CD4-positive, alpha-beta T cell treated with Interleukin-6 at 100 ng/mL for 8 hours (primary cell): ENCODE results near the gene DNAH8.
"Not testable (repeated sequence)": the region's sequence is repeated elsewhere in the genome, so short reads cannot be mapped to it uniquely, and the experiment has no call there.

Source experiments
- DNase-seq: peaks from one replicate; pipeline ENCODE4 v3.0.0-alpha.2; 2020; ENCODE audit warnings: mixed read lengths, low spot score

Gene DNAH8

DNA sequence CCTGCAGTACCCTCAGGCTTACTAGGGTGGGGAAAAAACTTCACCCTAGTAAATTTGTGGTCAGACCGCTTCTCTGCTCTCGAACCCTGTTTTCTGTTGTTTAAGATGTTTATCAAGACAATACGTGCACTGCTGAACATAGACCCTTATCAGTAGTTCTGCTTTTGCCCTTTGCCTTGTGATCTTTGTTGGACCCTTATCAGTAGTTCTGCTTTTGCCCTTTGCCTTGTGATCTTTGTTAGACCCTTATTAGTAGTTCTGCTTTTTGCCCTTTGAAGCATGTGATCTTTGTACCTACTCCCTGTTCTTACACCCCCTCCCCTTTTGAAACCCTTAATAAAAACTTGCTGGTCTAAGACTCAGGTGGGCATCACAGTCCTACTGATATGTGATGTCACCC lies 15.4 kb upstream of the DNAH8 start:
- not testable (repeated sequence) for DNase-seq

DNA sequence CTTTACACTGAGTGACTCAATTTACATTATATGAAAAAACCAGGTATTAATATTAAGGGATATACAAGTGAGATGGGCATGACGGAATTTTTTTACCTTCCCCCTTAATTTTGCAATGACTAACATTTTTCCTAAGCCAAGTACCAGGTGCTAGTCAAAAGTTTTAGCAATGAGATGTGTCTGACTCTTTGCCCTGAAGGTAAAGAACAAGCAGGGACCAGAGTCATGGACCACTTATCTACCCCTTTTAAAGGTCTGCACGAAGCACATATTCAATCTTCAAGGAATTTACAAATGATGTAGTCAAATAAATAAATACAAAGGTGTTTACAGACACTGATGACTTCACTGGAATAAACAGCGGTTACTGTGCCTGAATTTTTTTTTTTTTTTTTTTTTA lies 13.6 kb upstream of the DNAH8 start:
- no peak for DNase-seq

DNA sequence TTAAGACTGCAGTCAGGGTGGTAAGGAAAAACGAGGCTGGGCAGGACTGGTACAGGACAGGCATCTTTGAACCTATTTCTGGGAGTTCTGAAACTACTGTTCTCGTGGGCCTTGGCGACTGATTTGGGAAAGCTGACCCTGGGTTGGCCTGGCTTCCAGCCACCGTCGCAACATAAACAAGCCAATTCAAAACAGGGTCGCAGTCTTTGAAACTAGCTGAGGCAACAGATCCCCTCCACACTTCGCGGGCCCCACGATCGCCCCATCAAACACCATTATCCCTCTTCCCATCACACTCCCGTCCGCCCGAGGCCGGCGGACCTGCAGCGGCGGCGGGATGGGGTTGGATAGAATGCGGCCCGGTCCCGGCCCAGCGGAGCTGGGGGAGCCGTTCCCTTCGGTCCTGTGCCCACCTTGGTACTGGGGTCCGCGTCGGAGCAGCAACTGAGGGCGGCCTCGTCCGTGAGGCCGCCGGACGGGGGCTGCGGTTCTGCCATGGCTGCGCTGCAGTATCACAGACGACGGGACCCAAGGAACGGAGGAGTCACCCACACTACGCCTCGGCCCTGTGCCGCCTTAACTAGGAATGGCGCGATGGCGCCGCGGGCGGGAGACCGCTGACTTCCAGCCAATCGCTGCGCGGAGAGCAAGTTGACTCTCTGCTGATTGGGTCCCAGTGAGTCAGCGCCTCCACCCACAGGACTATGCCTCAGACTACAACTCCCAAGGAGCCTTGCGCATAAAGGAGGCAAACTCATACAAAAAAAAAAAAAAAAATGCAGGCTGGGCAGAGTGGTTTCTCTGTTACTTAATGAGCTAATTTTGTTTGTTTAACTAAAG lies 12.3 kb upstream of the DNAH8 start, which contains the start of gene GLO1:
Gene GLO1, minus strand, starts transcription at position 588 of the 840 bp plus-strand sequence. Its CDS starts 91 bp downstream, at position 497.
- peak; percentile 96 for DNase-seq

DNA sequence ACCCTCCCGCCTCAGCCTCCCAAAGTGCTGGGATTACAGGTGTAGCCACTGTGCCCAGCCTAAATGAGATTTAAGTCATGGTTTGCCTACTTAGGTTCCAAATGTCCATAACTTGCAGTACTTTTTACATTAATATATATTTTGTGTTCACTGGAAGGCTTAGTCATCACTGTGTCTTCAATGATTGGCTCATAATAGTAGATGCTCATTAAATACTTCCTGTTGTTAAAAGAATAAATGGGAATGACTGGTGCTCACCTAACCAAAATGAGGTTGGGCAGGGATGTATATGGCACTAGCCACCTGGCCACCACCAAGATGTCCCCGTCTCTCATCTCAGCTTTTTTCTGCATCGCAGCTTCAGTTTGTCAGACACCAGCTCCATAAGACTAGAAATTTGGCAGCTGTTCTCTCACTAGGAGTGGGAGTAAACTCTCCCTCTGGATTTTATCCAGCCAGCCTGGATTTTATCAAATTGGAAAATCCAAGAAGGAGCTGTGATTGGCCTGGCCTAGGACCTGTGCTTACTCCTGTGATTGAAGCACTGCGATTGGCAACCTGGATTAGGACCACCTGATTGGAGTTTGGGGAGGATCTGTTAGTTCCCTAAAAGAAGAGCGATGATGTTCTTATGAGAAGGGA lies 11.0 kb upstream of the DNAH8 start:
- DNase-seq = no peak

DNA sequence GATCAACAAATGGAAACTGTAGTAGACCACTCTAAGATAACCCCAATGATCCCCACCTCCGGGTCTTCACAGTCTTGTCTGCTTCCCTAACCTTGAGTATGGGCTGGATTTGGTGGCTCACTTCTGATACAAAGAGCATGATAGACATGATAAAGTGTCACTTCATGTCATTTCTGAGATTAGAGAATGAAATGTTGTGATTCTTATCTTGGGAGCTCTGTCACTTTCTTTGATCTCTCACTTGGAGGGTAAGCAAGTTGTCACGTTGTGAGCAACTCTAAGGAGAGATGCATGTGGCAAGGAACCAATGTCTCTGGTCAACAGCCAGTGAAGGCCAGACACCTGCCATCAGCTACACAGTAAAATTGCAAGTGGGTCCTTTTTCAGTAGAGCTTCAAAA lies 9.2 kb upstream of the DNAH8 start:
- no peak for DNase-seq

DNA sequence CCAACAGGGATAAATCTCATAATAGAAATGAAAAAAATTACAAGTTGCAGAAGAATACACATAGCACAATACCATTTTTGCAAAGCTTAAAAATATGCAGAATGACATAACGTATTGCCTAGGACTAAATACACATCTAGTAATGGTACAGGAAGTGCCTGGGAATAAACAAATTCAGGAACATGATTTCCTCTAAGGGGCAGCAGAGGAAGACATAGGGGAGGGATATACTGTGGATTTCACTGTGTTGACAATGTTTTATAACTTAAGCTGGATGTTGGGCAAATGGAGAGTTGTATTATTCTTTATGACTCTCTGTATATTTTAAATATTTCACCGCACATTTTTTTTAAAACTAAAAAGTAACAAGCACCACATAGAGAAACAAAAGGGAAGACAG lies 6.6 kb upstream of the DNAH8 start:
- no peak for DNase-seq

DNA sequence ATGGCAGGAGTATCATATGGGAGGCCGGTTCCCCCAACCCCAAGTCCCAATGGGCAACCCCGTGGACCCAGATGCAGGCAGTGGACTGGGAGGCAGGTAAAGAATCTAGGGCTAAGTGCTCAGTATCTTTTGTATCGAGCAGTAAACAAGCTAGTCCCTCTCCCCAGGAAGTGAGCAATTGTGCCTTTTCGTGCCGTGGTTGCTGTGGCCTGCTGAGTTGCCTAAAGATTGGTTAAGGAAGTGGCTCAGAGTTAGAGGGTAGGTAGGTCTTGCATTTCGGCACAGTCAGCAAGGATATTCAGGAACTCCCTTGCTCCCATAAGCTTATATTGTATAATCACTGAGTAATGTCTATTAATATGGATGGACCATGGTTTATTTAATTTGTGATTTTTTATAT lies 1.3 kb upstream of the DNAH8 start:
- DNase-seq = peak; percentile 71

DNA sequence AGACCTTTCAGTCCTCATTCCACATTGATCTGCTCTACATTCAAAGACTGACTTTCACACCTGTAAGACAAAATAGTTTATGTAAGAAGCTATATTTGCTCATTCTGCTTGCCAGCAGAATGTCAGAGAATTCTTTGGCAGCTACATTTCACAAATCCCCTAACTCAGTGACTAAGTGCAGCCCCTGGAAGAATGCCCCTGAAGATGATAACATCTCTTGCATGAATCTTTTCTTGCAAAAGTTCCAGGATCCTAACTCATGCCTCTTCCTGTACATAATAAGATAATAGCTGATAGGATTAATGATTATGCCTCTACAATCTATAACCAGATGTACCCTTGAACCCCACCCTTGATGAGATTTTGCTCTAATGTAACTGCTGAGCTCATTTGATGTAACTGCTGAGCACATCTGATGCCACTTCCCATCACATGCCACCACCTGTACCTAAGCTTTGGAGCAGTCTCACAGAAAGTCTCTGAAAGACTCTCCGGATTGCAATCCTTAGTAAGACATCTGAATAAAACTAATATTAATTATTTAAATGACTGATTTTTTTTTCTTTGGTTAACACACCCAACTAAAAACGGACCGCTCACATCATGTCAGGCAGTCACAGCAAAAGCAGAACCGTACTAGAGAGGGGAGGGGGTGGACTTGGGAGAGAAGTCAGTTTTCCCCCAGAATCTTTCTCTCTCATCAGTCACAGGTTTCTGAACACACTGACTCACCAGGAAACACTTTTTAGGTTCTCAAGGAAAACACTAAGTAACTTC lies 684 bp upstream of the DNAH8 start:
- no peak for DNase-seq

DNA sequence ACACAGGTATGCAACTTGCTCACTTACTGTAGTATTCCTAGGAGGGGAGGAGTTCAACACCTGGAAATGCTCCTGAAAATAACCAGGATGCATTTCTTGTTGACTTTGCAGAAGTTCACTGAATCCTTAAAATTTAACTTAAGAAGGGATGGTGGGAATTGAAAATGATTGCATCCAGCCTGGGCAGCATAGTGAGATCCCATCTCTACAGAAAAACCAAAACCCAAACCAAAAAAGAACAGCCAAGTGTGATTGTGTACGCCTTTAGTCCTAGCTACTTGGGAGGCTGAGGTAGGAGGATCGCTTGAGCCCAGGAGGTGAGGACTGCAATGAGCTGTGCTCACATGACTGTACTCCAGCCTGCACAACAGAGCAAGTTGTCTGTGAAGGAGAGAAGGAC lies 1.7 kb downstream of the DNAH8 start:
- no peak for DNase-seq

DNA sequence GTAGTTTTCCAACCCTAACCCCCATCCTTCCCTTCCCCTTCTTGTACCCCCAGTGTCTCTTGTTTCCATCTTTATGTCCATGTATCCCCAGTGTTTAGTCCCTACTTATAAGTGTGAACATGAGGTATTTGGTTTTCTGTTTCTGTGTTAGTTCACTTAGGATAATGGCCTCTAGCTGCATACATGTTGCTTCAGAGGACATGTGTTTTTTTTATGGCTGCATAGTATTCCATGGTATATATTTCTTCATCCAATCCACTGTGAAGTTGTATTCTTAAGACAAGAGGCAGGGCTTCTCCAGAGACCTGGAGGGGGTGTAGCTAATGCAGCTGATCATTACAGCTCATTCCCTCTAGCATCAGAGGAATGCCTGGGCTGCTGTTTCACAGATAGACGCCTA lies 4.2 kb downstream of the DNAH8 start:
- DNase-seq = no peak

DNA sequence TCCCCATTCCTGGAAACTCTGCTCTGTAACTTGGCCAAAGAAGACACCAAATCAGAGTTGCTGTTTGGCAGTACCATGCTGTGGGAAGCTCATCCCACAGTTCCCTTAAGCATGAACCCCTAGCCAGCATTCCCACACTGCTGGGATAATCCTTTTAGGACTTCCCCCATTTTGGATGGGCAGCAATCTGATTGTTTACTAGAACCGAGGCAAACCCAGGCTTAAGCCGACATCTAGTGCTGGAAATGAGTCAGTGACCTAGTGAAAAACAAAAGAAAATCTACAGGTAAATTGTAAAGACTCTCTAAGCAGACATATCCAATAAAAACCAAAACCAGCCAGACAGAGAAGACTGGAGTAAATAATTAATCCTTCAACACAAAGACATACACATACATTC lies 5.2 kb downstream of the DNAH8 start:
- no peak for DNase-seq

DNA sequence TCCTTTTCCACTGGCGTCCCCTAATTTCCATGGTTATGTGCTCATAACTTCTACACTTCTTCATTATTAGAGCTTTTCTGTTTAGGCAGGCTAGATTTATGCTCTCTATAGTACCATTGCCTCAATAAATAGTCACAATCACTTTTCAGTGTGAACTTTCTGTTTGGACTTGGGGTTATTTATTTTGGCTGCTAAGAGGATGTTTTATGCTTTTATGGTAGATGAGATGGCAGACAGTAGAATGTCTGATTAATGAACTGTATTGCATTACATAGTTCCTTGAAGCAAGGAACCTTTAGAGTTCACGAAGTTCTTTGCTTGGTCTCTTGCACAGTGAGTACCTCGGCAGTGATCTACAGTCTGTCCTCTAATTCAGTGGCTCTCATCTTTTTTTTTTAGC lies 6.9 kb downstream of the DNAH8 start:
- no peak for DNase-seq

DNA sequence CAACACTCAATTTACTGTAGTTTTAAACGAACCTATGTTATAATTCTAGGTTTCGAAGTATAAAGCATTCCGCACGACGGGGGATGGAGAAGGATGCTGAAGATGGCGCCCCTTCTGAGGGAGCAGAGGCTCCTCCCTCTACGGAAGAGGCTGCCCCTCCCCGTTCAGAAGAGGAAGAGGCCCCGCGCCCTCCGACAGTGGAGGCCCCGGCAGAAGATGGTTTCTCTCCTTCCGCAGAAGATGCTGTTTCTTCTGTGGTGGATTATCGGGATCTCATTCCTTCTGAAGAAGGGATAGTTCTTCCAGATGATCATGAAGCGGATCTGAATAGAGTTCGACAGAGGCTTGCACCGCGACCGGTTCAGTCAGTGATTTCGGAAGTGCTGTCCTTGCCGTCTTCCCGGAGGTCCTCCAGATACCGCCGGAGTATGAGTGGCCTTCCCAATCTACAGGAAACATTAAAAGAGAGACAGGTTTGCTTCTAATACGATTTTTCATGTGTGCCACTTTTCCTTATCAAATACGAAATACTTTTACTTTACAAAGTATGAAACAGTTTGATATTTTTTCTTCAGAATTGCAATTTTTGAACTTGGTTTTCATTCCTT lies 7.7 kb downstream of the DNAH8 start:
- no peak for DNase-seq

DNA sequence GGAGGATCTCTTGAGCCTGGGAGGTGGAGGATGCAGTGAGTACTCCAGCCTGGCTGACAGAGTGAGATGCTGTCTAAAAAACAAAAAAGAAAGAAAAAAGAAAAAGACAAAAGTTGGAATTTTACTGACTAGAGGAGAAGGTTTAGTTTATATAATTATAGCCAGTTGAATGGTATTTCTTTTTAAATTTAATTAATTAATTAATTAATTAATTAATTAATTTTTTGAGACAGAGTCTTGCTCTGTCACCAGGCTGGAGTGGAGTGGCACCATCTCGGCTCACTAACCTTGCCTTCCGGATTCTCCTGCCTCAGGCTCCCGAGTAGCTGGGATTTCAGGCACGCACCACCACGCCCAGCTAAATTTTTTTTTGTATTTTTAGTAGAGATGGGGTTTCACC lies 8.7 kb downstream of the DNAH8 start:
- DNase-seq = no peak

DNA sequence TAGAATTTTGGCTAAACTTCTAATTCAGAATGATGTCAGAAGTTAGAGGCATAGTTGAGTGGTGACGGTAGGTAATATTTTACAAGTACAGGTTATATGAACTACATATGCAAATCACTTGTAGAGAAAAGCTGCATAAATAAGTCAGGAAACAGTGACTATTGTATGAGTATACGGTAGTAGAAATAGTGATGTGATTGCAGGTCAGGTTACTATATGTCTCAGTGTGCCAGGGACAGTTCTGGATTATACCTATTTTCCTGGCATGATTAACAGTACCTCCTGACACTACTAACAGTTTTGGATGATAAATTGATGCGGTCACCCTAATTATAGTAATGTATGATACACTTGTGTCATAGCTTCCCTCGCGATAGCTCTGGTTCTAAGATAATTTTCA lies 9.2 kb downstream of the DNAH8 start:
- no peak for DNase-seq

DNA sequence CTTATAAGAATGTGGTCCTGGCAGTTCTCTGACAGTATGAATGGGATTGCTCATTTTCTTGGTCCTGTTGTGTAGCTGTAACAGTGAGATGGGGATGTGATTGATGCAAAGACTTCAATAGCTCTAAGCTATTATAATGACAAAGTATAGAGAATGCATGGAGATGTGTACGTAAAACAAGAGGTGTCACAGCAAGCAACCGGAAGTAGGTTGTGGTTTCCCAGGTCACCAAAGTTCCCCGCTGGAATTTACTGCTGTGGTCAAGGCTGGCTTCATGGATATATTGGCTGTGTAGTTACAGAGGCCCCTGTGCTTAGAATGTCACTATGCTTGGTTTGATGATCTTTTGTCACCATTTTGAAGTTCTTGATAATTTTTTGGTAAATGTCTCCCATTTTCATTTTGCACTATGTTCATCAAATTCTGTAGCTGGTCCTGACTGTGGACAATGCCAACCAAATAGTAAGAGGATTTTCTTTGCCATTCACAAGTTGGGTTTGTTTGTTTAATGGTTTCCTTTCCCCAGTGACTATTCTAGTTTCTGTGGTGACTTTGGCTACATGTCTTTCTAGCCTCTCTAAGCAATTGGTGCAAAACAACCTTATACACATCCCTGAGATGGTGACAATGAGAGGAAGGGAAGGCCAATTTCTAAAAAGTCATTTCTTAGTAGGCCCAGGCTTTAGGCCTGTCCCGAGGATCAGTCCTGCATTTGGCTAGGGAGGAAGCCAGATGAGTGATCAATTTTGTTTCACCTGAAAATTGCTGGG lies 10.5 kb downstream of the DNAH8 start:
- DNase-seq = no peak

DNA sequence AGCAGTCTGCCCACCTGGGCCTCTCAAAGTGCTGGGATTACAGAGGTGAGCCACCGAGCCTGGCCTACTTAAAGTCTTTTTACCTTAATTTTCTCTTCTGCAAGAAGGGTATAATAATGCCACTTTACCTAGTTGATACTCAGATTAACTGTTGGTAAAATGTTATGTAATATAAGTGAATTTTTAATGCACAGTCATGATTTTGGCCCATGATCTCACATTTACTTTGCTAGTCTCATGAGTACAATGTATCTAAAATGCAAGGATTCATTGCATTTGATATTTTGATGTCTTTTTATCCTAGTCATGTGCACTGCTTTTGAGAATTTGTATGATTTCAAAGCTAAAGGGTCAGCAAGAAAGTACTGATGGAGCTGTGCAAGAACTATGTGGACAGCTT lies 13.1 kb downstream of the DNAH8 start:
- DNase-seq = no peak

DNA sequence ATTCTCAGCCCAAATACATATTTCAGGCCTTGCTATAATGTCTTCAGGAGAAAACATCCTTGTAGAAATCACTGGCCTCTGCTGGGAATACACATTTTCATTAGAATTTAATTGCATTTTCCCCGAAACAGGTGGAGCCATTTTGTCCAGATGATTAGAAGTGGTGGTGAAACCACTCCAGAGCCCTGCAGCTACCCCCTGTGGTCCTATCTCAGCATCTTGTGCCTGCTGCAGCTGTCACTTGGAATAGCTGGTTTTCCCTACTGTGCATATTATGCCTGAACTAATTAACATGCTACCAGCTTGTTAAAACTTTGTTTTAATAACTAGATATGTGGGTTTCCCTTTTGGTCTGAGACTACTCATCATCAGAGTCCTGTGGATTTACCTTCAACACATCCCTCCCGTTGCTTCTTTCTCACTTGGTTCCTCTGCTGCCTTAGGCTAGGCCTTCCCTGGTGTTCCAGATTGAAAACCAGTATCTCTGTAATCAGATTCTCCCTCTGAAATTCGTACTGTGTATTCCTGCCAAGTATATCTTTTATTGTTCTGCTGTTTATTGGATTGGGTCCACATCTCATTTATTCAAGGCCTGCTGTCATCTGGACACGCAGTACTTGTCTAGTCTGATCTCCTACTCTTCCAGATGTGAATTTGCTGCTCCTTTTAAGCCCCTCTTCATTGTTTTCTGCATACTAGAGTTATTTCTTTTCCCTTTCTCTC lies 15.2 kb downstream of the DNAH8 start:
- no peak for DNase-seq

DNA sequence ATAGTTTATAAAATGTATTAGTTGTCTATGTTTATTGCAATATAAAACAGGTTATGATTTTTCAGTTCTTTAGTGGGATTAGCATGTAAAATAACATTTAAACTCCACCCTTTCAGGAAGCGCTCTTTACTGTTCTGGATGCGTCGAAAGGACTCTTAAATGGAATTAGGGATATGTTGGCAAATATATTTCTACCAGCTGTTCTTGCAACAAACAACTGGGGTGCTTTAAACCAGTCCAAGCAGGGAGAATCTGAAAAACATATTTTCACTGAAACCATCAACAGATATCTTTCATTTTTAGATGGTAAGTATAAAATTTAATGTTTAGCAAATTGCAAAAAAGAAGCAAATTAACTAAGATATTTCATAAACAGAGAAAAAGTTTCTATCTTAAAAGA lies 21.8 kb downstream of the DNAH8 start:
- DNase-seq = no peak

DNA sequence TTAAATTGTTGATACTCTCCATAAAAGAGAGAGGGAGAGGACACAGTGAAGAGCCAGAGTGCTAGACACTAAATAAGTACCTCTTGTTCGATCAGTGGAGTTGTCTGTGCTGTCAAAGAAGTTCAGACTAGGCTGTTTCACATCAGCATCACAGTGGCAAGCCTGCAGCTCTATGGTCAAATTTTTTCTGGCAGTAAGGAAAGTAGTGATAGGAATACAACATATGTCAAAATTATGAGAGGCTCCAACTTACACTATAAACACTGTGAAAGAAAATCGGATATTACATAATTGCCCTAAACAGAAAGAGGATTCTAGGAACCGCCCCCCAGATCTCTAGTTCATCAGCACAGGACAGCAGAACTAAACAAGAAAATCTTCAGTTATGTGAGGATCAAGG lies 23.1 kb downstream of the DNAH8 start:
- no peak for DNase-seq

DNA sequence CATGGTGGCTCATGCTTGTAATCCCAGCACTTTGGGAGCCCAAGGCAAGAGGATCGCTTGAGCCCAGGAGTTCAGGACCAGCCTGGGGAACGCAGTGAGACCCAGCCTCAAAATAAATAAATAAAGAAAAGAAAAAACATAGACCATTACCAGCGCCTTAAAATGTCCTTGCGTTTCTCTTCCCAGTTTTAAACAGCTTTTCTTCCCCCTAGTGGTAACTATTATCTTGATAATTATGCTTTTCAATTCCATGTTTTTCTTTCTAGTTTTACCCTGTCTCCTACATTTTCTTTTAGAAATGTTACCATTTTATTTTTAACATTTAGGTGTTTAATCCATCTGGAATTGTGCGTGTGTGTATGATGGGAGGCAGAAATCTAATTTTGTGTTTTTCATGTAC lies 24.4 kb downstream of the DNAH8 start:
- DNase-seq = no peak
